ENCODE results near the gene PERCC1.

DNA sequence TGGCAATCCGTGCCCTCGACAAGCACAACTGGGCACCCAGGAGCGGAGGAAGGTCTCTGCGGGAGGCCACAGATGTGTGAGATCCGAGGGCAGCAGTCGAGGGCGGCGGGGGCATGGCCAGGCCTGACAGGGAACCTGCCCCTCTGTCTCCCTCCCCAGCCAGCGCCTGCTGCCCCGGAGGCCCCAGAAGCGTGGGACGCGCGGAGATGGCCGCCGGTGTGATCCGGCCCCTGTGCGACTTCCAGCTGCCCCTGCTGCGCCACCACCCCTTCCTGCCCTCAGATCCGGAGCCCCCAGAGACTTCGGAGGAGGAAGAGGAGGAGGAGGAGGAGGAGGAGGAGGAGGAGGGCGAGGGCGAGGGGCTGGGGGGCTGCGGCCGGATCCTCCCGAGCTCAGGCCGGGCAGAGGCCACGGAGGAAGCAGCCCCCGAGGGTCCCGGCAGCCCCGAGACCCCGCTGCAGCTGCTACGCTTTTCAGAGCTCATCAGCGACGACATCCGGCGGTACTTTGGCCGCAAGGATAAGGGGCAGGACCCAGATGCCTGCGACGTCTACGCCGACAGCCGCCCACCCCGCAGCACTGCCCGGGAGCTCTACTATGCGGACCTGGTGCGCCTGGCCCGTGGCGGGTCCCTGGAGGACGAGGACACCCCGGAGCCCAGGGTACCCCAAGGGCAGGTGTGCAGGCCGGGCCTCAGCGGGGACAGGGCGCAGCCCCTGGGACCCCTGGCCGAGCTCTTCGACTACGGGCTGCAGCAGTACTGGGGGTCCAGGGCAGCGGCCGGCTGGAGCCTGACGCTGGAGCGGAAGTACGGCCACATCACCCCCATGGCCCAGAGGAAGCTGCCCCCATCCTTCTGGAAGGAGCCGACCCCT, 1.7 kb downstream of the PERCC1 start:
- TF ChIP-seq, protein P1, sequence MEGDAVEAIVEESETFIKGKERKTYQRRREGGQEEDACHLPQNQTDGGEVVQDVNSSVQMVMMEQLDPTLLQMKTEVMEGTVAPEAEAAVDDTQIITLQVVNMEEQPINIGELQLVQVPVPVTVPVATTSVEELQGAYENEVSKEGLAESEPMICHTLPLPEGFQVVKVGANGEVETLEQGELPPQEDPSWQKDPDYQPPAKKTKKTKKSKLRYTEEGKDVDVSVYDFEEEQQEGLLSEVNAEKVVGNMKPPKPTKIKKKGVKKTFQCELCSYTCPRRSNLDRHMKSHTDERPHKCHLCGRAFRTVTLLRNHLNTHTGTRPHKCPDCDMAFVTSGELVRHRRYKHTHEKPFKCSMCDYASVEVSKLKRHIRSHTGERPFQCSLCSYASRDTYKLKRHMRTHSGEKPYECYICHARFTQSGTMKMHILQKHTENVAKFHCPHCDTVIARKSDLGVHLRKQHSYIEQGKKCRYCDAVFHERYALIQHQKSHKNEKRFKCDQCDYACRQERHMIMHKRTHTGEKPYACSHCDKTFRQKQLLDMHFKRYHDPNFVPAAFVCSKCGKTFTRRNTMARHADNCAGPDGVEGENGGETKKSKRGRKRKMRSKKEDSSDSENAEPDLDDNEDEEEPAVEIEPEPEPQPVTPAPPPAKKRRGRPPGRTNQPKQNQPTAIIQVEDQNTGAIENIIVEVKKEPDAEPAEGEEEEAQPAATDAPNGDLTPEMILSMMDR (IDR thresholded peaks at IDR 0.05) = no peak
- TF ChIP-seq ZNF138 (CRISPR knock-in tag; conservative IDR thresholded peaks at IDR 0.05) = no peak
- TF ChIP-seq, protein P2, sequence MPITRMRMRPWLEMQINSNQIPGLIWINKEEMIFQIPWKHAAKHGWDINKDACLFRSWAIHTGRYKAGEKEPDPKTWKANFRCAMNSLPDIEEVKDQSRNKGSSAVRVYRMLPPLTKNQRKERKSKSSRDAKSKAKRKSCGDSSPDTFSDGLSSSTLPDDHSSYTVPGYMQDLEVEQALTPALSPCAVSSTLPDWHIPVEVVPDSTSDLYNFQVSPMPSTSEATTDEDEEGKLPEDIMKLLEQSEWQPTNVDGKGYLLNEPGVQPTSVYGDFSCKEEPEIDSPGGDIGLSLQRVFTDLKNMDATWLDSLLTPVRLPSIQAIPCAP (CRISPR knock-in tag; IDR thresholded peaks at IDR 0.05) = no peak
- TF ChIP-seq, protein P3, sequence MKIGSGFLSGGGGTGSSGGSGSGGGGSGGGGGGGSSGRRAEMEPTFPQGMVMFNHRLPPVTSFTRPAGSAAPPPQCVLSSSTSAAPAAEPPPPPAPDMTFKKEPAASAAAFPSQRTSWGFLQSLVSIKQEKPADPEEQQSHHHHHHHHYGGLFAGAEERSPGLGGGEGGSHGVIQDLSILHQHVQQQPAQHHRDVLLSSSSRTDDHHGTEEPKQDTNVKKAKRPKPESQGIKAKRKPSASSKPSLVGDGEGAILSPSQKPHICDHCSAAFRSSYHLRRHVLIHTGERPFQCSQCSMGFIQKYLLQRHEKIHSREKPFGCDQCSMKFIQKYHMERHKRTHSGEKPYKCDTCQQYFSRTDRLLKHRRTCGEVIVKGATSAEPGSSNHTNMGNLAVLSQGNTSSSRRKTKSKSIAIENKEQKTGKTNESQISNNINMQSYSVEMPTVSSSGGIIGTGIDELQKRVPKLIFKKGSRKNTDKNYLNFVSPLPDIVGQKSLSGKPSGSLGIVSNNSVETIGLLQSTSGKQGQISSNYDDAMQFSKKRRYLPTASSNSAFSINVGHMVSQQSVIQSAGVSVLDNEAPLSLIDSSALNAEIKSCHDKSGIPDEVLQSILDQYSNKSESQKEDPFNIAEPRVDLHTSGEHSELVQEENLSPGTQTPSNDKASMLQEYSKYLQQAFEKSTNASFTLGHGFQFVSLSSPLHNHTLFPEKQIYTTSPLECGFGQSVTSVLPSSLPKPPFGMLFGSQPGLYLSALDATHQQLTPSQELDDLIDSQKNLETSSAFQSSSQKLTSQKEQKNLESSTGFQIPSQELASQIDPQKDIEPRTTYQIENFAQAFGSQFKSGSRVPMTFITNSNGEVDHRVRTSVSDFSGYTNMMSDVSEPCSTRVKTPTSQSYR (CRISPR knock-in tag; IDR thresholded peaks at IDR 0.05) = no peak
- TF ChIP-seq SMAD3 (CRISPR knock-in tag; IDR thresholded peaks at IDR 0.05; ENCODE audit: borderline replicate concordance) = no peak
